K562 (cell line): Measurements from ENCODE around the gene MECP2.

Experiments
- ATF3 ChIP-seq, 2 experiments: fragments of 450-650 bp in 1 of 2; sonication (generic) in 1 of 2; formaldehyde crosslinking in 1 of 2; IDR thresholded peaks in 1 of 2; conservative IDR thresholded peaks in 1 of 2; 2 replicates each; pipeline versions ENCODE4 v1.6.1 to v1.8.1; 2016 to 2023; ENCODE audit warnings: mild to moderate bottlenecking in 2 of 2, moderate library complexity in 2 of 2, inconsistent platforms in 1 of 2, missing genetic modification reagents in 1 of 2
- ERF ChIP-seq: fragments of 450-650 bp; formaldehyde crosslinking; IDR thresholded peaks from 2 replicates; pipeline ENCODE4 v1.4.0; 2020; ENCODE audit warnings: mild to moderate bottlenecking, mixed read lengths
- MAFK ChIP-seq: IDR thresholded peaks from 2 replicates; pipeline ENCODE4 v1.6.1; 2011; ENCODE audit warnings: low read length, improper control_type of control experiment
- MTF1 ChIP-seq: fragments of 250-450 bp; sonication (Bioruptor Pico); IDR thresholded peaks from 2 replicates; pipeline ENCODE4 v1.9.0; 2021; ENCODE audit warnings: moderate library complexity, mild to moderate bottlenecking, inconsistent platforms, borderline replicate concordance
- NR2F6 ChIP-seq: fragments of 450-650 bp; formaldehyde crosslinking; IDR thresholded peaks from 2 replicates; pipeline ENCODE4 v1.4.0; 2020; ENCODE audit warnings: mild to moderate bottlenecking
- POLR2A ChIP-seq: fragments of 450-650 bp; conservative IDR thresholded peaks from 2 replicates; pipeline ENCODE4 v1.6.1; 2016
- RAD21 ChIP-seq, 2 experiments: fragments of 250-450 bp in 1 of 2; fragments of 450-650 bp in 1 of 2; sonication (Bioruptor Pico) in 1 of 2; formaldehyde crosslinking in 1 of 2; IDR thresholded peaks in 1 of 2; conservative IDR thresholded peaks in 1 of 2; 2 replicates each; pipeline versions ENCODE4 v1.4.0 to v1.8.0; 2020 to 2022; ENCODE audit warnings: mild to moderate bottlenecking in 2 of 2, moderate library complexity in 1 of 2
- RCOR1 ChIP-seq, 2 experiments: IDR thresholded peaks; 2 replicates each; pipeline ENCODE4 v1.6.1; 2012; ENCODE audit warnings: low read depth in 2 of 2, low read length in 2 of 2, borderline replicate concordance in 1 of 2, improper control_type of control experiment in 1 of 2
- SMAD4 ChIP-seq: fragments of 250-450 bp; sonication (Bioruptor Pico); conservative IDR thresholded peaks from 2 replicates; pipeline ENCODE4 v1.8.0; 2021; ENCODE audit warnings: inconsistent platforms, mild to moderate bottlenecking, moderate library complexity
- TARDBP ChIP-seq: fragments of 450-650 bp; IDR thresholded peaks from 2 replicates; pipeline ENCODE4 v1.6.1; 2016
- TOE1 ChIP-seq, 2 experiments: fragments of 450-650 bp in 1 of 2; sonication (generic) in 1 of 2; formaldehyde crosslinking in 1 of 2; IDR thresholded peaks; 2 replicates each; pipeline versions ENCODE4 v1.7.1 to v1.8.0; 2016 to 2022; ENCODE audit warnings: borderline replicate concordance in 2 of 2, mild to moderate bottlenecking in 2 of 2, antibody characterized with exemption in 1 of 2, inconsistent platforms in 1 of 2, low read depth in 1 of 2, missing genetic modification reagents in 1 of 2, moderate library complexity in 1 of 2
- ZNF24 ChIP-seq: fragments of 450-650 bp; IDR thresholded peaks from 2 replicates; pipeline ENCODE4 v1.6.1; 2016

- TF ChIP-seq RAD21 (CRISPR knock-in tag; conservative IDR thresholded peaks at IDR 0.05 in 1 of 2, IDR thresholded peaks at IDR 0.05 in 1 of 2) (no peak), POLR2A (no peak), MTF1 (no peak), SMAD4 (CRISPR knock-in tag) (no peak), ZNF24 (no peak), NR2F6 (CRISPR knock-in tag) (no peak), MAFK (no peak), TOE1 (IDR thresholded peaks at IDR 0.05; ENCODE audit: borderline replicate concordance) (no peak), TOE1 (CRISPR knock-in tag; IDR thresholded peaks at IDR 0.05; ENCODE audit: borderline replicate concordance, low read depth) (no peak), RCOR1 (IDR thresholded peaks at IDR 0.05; ENCODE audit: borderline replicate concordance in 1 of 2, low read depth in 2 of 2, low read length in 2 of 2) (no peak), ATF3 (IDR thresholded peaks at IDR 0.05) (no peak), ATF3 (CRISPR knock-in tag; conservative IDR thresholded peaks at IDR 0.05) (no peak), ERF (CRISPR knock-in tag) (no peak), TARDBP (no peak)
Measured at GRCh38 chrX:154140742-154141141, 43.2 kb upstream of the MECP2 start.
